ENCODE results near the gene TRPM8. TPM values are rescaled to one million over a fixed set of nuclear protein-coding genes. Genes with fewer than 3 reads are reported as not detected.

TRPM8 gene
- total and polyA plus RNA-seq, 2 of the 13 experiments (the other 11 are each of a cell fraction or from before 2014, with no cell fraction given), result 0.12 TPM; not detected in 1

- no peak for TF ChIP-seq PATZ1 (CRISPR knock-in tag; IDR thresholded peaks at IDR 0.05)
- no peak for TF ChIP-seq SETDB1 (CRISPR knock-in tag; IDR thresholded peaks at IDR 0.05; ENCODE audit: borderline replicate concordance)
- TF ChIP-seq ARID2 (CRISPR knock-in tag; IDR thresholded peaks at IDR 0.05; ENCODE audit: borderline replicate concordance), result no peak
- TF ChIP-seq AHDC1 (CRISPR knock-in tag; IDR thresholded peaks at IDR 0.05; ENCODE audit: borderline replicate concordance), result no peak
- TF ChIP-seq SMC3 (IDR thresholded peaks at IDR 0.05; ENCODE audit: low read length), result no peak
These were observed 75.5 kb downstream of the TRPM8 start (continued) for GRCh38 chr2:233992513-233993217.
